GM21381 (cell line): Measurements from ENCODE around the gene FLT4.

Experiments
- ATAC-seq: cut with Tn5 transposase; IDR thresholded peaks from one replicate; pipeline ENCODE4 v1.9.1; 2021; ENCODE audit warnings: mild to moderate bottlenecking, moderate library complexity; ENCODE audit not compliant: unreplicated experiment

FLT4 gene

GRCh38 chr5:180643191-180643851, 6.1 kb downstream of the FLT4 start:
- no peak for ATAC-seq

GRCh38 chr5:180642779-180643178, 6.6 kb downstream of the FLT4 start:
- no peak for ATAC-seq

- ATAC-seq: no peak
Observed at GRCh38 chr5:180642181-180642775, 7.1 kb downstream of the FLT4 start.

GRCh38 chr5:180641566-180641900, 7.9 kb downstream of the FLT4 start:
- no peak for ATAC-seq

GRCh38 chr5:180640861-180641565, 8.4 kb downstream of the FLT4 start:
- ATAC-seq: no peak

- ATAC-seq: no peak
Observed at GRCh38 chr5:180640611-180640860, 8.9 kb downstream of the FLT4 start.

GRCh38 chr5:180639741-180640610, 9.4 kb downstream of the FLT4 start:
- ATAC-seq: no peak

GRCh38 chr5:180639287-180639686, 10.1 kb downstream of the FLT4 start:
- ATAC-seq: no peak

GRCh38 chr5:180637962-180638680, 11.3 kb downstream of the FLT4 start:
- no peak for ATAC-seq

GRCh38 chr5:180636403-180637075, 12.9 kb downstream of the FLT4 start:
- ATAC-seq: no peak

GRCh38 chr5:180636016-180636402, 13.4 kb downstream of the FLT4 start:
- no peak for ATAC-seq

- ATAC-seq: no peak
Observed at GRCh38 chr5:180633283-180634177, 15.9 kb downstream of the FLT4 start.

- ATAC-seq: no peak
Observed at GRCh38 chr5:180632768-180633167, 16.6 kb downstream of the FLT4 start.

GRCh38 chr5:180631549-180632383, 17.6 kb downstream of the FLT4 start:
- no peak for ATAC-seq

GRCh38 chr5:180630426-180630825, 19.0 kb downstream of the FLT4 start:
- no peak for ATAC-seq

GRCh38 chr5:180629831-180630382, 19.5 kb downstream of the FLT4 start:
- ATAC-seq: no peak

- no peak for ATAC-seq
Observed at GRCh38 chr5:180628827-180629750, 20.3 kb downstream of the FLT4 start.
